ENCODE data around the gene TENM3.

Gene TENM3

DNA sequence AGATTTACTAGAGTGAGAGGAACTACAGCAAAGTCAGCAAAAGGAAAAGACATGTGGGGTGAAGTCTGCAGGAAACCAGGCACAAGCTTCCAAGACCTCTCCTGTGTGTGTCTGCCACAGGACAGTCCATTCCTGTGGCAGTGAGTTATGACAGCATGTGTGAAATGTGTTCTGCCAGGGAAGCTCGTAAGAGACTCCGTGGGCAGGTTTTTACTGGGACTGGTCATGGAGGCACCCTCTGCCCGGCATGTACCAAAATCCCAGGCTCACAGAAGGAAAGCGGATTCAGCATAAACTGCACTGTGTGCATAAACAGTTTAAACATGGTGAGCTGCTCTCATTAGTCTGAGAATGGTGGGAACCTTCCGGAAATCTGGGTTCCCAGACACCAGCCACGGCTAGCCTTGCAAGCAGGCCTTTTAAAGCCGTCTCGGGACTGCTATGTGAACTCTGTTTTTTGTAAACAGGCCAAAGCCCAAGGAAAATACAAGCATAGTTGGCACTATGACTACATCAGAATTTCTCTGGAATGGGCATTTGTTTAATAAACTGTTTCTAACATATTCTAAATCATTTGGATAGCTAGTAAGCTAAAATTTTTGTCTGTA is 288.5 kb downstream of the TENM3 start:
- no peak for DNase-seq

DNA sequence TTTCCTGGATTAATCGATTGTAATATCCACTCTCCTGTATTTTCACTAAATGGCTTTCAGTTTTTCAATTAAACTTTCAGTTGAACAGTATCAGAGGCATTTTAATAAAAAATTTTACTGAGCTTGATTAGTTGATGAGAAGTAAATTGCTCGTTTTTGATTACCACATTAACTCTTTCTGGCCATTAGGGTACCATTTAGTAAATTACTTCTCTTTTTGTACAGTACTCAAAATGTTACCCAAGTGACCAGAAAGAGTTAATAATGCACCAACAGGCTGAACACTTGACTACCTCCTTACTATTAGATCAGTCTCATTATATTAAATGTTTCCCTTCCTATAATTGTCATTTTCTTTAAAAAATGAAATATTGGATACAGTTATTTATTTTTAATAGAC is 289.2 kb downstream of the TENM3 start:
- no peak for DNase-seq

DNA sequence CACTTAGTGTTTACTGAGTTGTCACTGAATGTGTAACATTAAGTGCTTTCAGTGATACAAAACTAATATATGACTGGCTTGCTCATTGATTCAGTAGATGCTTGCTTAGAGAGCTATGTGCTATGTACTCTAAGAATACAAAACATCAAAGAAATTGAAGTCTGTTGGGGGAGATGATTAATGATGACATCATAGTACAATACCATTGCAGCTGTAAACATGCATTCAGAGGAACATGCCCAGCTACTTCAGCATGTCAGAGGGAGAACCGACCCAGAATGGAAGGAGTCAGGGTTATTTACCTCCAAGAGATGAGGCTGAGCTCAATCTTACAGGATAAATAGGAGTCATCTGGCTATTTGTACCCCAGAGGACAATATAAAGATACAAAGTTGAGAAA is 290.8 kb downstream of the TENM3 start:
- DNase-seq = no peak

- no peak for DNase-seq
Observed at GRCh38 chr4:182536221-182536811, 293.1 kb downstream of the TENM3 start.

GRCh38 chr4:182537031-182537795 is 294.0 kb downstream of the TENM3 start:
- DNase-seq = no peak

GRCh38 chr4:182538031-182538430 is 294.8 kb downstream of the TENM3 start:
- DNase-seq = no peak

- no peak for DNase-seq
Observed at GRCh38 chr4:182540496-182540895, 297.3 kb downstream of the TENM3 start.

- no peak for DNase-seq
Observed at GRCh38 chr4:182547435-182547834, 304.2 kb downstream of the TENM3 start.

DNA sequence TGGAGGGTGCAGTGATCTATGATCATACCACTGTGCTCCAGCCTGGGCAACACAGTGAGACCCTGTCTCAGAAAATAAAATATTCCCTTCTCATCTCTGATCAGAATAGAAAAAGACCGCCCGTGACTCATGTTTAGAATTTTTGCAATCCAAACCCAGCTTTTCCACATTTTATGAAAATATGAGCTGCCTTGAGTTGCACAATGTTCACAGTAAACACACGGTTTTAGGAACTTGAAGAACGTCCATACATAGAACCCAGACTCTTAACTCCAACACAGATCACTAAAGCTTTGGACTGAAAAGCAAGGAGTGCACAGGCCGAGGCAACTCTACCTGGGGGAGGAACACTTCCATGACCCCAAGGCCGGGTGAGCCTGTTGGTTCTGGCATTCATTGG is 305.0 kb downstream of the TENM3 start:
- DNase-seq = no peak

GRCh38 chr4:182549356-182549755 is 306.2 kb downstream of the TENM3 start:
- no peak for DNase-seq

- DNase-seq = no peak
Observed at GRCh38 chr4:182552948-182553347, 309.7 kb downstream of the TENM3 start.

DNA sequence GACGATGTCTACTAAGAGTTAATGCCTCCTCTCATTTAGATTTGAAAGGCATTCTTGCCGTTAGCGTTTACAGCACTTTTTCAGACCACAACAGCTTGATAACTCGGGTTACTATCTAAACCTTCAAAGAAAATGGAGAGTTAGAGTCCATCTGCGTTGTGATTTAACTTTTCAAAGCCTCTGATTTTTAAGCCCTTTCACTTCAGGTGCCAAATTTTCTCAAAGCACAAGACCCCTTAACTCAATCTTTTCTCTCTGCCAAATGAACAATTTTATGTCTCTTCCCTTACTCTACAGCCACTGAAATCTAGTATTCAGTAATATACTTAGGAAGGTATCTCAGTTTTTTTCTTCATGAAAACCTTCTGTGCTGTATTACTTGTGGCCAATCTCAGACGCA is 310.5 kb downstream of the TENM3 start:
- no peak for DNase-seq

GRCh38 chr4:182554736-182555135 is 311.5 kb downstream of the TENM3 start:
- no peak for DNase-seq

GRCh38 chr4:182555997-182556418 is 312.8 kb downstream of the TENM3 start:
- DNase-seq = no peak

- DNase-seq = no peak
Observed at GRCh38 chr4:182556580-182556979, 313.4 kb downstream of the TENM3 start.

DNA sequence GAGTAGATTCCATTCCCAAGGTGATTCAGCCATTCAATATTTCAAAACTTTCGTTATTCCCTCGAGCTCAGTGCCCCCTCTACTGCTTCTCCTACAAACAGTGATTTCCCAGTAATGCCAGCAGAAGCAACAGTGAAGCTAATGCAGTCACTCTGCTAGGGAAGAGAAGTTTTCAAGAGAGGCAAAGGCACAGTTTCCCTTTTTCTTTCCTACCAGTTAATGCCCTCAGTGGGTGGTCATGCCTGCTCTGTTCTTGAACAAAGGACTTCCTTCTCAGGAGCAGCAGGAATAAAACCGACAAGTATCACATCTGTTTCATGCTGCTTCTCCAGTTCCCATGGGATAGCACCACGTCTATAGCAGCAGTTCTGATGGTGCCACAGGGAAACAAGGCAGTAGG is 317.2 kb downstream of the TENM3 start:
- no peak for DNase-seq

- DNase-seq = no peak
Observed at GRCh38 chr4:182562350-182562749, 319.1 kb downstream of the TENM3 start.

DNA sequence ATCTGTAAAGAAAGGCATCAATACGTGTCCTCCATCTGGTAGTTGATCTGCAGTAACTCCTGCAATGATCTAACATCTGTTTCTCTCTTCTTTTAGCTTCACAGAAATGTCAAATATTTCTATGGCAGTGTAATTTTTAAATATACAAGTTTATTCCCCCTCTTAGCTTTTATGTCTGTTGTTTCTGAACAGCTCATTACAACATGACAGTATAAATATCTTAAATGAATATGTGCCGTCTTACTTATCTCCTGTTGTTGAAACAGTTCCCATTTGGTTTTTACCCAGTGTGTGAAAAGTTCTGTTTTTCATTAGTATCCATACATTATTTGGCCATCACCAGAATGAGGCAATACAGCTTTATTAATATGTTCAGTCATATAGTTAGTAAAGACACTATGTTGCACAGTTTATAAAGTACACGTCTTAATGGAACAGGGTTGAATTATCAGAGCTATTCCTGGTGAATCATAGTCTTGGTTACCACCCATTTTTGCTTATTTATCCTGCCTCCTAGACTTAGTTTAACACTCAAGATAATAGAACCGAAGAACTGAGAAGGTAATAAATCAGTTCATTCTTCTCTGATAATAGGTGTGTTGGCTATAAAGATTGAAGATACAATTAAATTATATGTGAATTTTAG is 321.6 kb downstream of the TENM3 start:
- no peak for DNase-seq

- no peak for DNase-seq
Observed at GRCh38 chr4:182567119-182567518, 323.9 kb downstream of the TENM3 start.

- no peak for DNase-seq
Observed at GRCh38 chr4:182569561-182569960, 326.4 kb downstream of the TENM3 start.

DNA sequence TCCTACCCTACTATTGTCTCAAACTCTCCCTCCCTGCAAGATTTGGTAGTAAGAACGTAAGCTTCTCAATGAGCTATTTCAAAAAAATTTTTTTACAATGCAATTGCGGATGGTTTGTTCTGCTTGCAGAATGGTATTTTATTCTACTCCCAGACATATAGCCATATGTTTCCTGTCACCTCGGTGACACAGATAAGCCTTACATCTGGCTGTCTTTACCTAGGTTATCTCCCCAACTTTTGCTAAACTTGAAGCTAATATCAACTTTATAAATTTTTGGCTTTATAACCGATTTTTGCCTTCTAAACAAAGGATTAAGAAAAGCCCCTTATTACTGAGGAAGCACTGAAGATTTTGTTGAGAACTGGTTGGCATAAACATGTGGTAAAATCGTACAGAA is 331.5 kb downstream of the TENM3 start:
- DNase-seq = no peak

GRCh38 chr4:182575225-182575624 is 332.0 kb downstream of the TENM3 start:
- DNase-seq = no peak

DNA sequence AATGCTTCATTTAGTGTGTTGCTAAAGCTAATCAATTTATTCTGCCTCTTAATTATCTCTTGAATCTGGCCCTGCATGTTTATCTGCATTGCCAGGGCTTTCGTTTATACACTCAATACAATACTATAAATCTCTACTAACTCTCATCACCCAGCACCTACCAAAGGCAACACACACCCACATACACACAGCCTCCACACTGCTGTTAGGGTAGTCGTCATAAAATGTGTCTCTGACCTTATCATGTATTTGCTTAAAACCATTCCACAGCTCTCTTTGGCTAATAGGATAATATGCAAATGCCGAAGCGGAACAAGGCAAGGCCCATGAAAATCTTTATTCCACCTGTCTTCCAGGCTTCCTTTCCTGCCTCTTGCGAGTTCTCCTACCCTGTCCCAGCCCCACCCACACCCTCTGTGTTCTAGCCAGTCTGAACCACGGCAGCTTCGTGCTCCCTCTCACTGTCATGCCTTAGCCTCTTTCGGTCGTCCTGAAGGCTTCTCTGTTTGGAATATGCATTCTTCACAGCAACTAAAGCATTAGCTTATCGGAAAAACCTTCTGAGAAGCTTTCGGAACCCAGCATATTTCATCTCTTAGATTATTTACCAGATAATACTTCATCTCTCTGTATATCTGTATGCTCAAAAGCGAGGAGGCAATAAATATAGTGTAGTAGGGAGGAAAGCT is 333.5 kb downstream of the TENM3 start:
- DNase-seq = no peak

Data from Kasumi-1 (cell line).